WTC11 (cell line): ENCODE data around the gene QRICH2. TPM values are rescaled to one million over a fixed set of nuclear protein-coding genes. Genes with fewer than 3 reads are reported as not detected.

ENCODE experiments used
- ATAC-seq: fragments of 200-7000 bp; cut with Tn5 transposase; 2 replicates; pipeline ENCODE4 v1.10.0; 2021; ENCODE audit warnings: mild to moderate bottlenecking, moderate library complexity
- CTCF ChIA-PET: fragments of 300-600 bp; sonication (Branson Sonifier 250); formaldehyde crosslinking; loops from one replicate; lab custom pipeline; 2021; ENCODE audit warnings: antibody characterized with exemption; lab: Charles Lee
- POLR2A ChIA-PET: fragments of 350-600 bp; sonication (Branson Sonifier 250); formaldehyde crosslinking; loops from one replicate; lab custom pipeline; 2021; ENCODE audit warnings: antibody characterized with exemption; lab: Charles Lee
- DNase-seq: peaks from one replicate; pipeline ENCODE4 v3.0.0; 2021; ENCODE audit warnings: low spot score
- H3K27ac Mint-ChIP-seq: 2 replicates; pipeline ENCODE4 v1.8.0; 2021; ENCODE audit warnings: mixed read lengths
- H3K27me3 Mint-ChIP-seq: 2 replicates; pipeline ENCODE4 v1.8.0; 2021; ENCODE audit warnings: low read depth, mild to moderate bottlenecking, moderate library complexity, mixed read lengths
- H3K36me3 Mint-ChIP-seq: 2 replicates; pipeline ENCODE4 v1.8.0; 2021; ENCODE audit warnings: mixed read lengths
- H3K4me1 Mint-ChIP-seq: 2 replicates; pipeline ENCODE4 v1.8.0; 2022; ENCODE audit warnings: mixed read lengths
- H3K4me3 Mint-ChIP-seq: 2 replicates; pipeline ENCODE4 v1.8.0; 2021; ENCODE audit warnings: mild to moderate bottlenecking, moderate library complexity, mixed read lengths
- H3K9me3 Mint-ChIP-seq: 2 replicates; pipeline ENCODE4 v1.8.0; 2021; ENCODE audit warnings: mixed read lengths
- CREB1 ChIP-seq: sonication (generic); formaldehyde crosslinking; IDR thresholded peaks from 2 replicates; pipeline ENCODE4 v1.8.0; 2023; ENCODE audit warnings: mild to moderate bottlenecking, missing genetic modification reagents
- CREM ChIP-seq: sonication (generic); formaldehyde crosslinking; IDR thresholded peaks from 2 replicates; pipeline ENCODE4 v1.8.1; 2022; ENCODE audit warnings: mild to moderate bottlenecking, missing genetic modification reagents, moderate library complexity
- ERG ChIP-seq: fragments of 250-450 bp; sonication (Bioruptor Pico); IDR thresholded peaks from 2 replicates; pipeline ENCODE4 v1.8.0; 2021; ENCODE audit warnings: mild to moderate bottlenecking
- ETV6 ChIP-seq: sonication (generic); formaldehyde crosslinking; IDR thresholded peaks from 2 replicates; pipeline ENCODE4 v1.8.1; 2022; ENCODE audit warnings: mild to moderate bottlenecking, missing genetic modification reagents
- FOXK1 ChIP-seq: sonication (generic); formaldehyde crosslinking; IDR thresholded peaks from 2 replicates; pipeline ENCODE4 v1.8.0; 2022; ENCODE audit warnings: mild to moderate bottlenecking, moderate library complexity, missing genetic modification reagents
- FOXP4 ChIP-seq: sonication (generic); formaldehyde crosslinking; IDR thresholded peaks from 2 replicates; pipeline ENCODE4 v1.8.0; 2022; ENCODE audit warnings: mild to moderate bottlenecking, missing genetic modification reagents
- IRF1 ChIP-seq: sonication (generic); formaldehyde crosslinking; IDR thresholded peaks from 2 replicates; pipeline ENCODE4 v1.8.0; 2023; ENCODE audit warnings: missing genetic modification reagents
- MAX ChIP-seq: sonication (generic); formaldehyde crosslinking; IDR thresholded peaks from 2 replicates; pipeline ENCODE4 v1.8.0; 2022; ENCODE audit warnings: mild to moderate bottlenecking, missing genetic modification reagents
- STAT6 ChIP-seq: sonication (generic); formaldehyde crosslinking; conservative IDR thresholded peaks from 2 replicates; pipeline ENCODE4 v1.8.1; 2023; ENCODE audit warnings: mild to moderate bottlenecking, low read depth, missing genetic modification reagents, moderate library complexity
- TEAD4 ChIP-seq: sonication (generic); formaldehyde crosslinking; IDR thresholded peaks from 2 replicates; pipeline ENCODE4 v1.8.0; 2022; ENCODE audit warnings: mild to moderate bottlenecking, missing genetic modification reagents
- ZNF219 ChIP-seq: sonication (generic); formaldehyde crosslinking; IDR thresholded peaks from 2 replicates; pipeline ENCODE4 v1.8.0; 2023; ENCODE audit warnings: missing genetic modification reagents, mild to moderate bottlenecking, borderline replicate concordance
- total RNA-seq: library from RNA; stranded (reverse); gene quantifications from 3 replicates; pipeline ENCODE4 v1.2.3, GENCODE V29; 2021

Gene QRICH2
- total RNA-seq, 1 experiment from 2014 or later, result 1.5 TPM

- TF ChIP-seq STAT6 (no peak), TEAD4 (CRISPR knock-in tag) (no peak), ETV6 (CRISPR knock-in tag) (peak; percentile 33), CREM (CRISPR knock-in tag) (peak; percentile 40; the same call in 1 of the 2 replicates), FOXK1 (CRISPR knock-in tag) (peak; percentile 60), ERG (CRISPR knock-in tag) (no peak), MAX (CRISPR knock-in tag) (peak; percentile 89), IRF1 (peak; percentile 35; the same call in 1 of the 2 replicates)
Observed at GRCh38 chr17:76353599-76354316, 45.7 kb upstream of the QRICH2 start, which contains the start of gene PRPSAP1 (continued).

GRCh38 chr17:76353004-76353598, 45.0 kb upstream of the QRICH2 start:
- Mint-ChIP-seq H3K4me1 (peaks cover 27% of the 10 kb centered on the region), H3K27ac (peak overlapping the region; percentile 84), H3K9me3 (no peaks in the 10 kb centered on the region), H3K36me3 (peaks cover 4% of the 10 kb centered on the region; the same call in 1 of the 2 replicates), H3K27me3 (no peaks in the 10 kb centered on the region), H3K4me3 (peak overlapping the region; percentile 95)
- DNase-seq (no peak), ATAC-seq (peak; percentile 12)
- ChIA-PET POLR2A (interaction anchor here (0.6 to 2.1 kb wide), 7 partner anchors 13 to 567 kb away, joined by 3 to 10 read pairs (median 4); partner anchors contain the start of gene SPHK1), CTCF (interaction anchor here (0.6 to 4.4 kb wide), 25 partner anchors 9 to 522 kb away, joined by 3 to 54 read pairs (median 5); partner anchors contain the start of genes CDK3, PRCD, SPHK1 and UBE2O)
- TF ChIP-seq ZNF219 (no peak), FOXP4 (0 out of 2 replicates have a peak, but pooled peaks have one; percentile 23)

- ChIA-PET CTCF (interaction anchor here (1.6 to 4.4 kb wide), 4 partner anchors 14 to 59 kb away, joined by 5 to 54 read pairs (median 30); partner anchors contain the start of gene SPHK1), POLR2A (interaction anchor here (0.7 kb wide), 1 partner anchor 29 kb away, joined by 7 read pairs; no protein-coding TSS in a partner anchor)
- Mint-ChIP-seq H3K36me3 (peaks cover 14% of the 10 kb centered on the region), H3K27ac (peak overlapping the region; percentile 72; the same call in 1 of the 2 replicates), H3K4me1 (peaks cover 22% of the 10 kb centered on the region), H3K27me3 (no peaks in the 10 kb centered on the region), H3K4me3 (peak overlapping the region; percentile 95), H3K9me3 (no peaks in the 10 kb centered on the region)
- no peak for DNase-seq
- no peak for ATAC-seq
- TF ChIP-seq CREB1 (CRISPR knock-in tag), result no peak
- TF ChIP-seq, all 79 proteins: peak for 0
Observed at GRCh38 chr17:76351526-76352071, 43.5 kb upstream of the QRICH2 start.
